ENCODE results near the gene OR2F1.

GRCh38 chr7:143906895-143907294 lies 47.7 kb upstream of the OR2F1 start:
- TF ChIP-seq CTCF (IDR thresholded peaks at IDR 0.05; ENCODE audit: borderline replicate concordance, extremely low read depth, low read length, poor library complexity, severe bottlenecking) (no peak), EZH2 (IDR thresholded peaks at IDR 0.05; ENCODE audit: borderline replicate concordance, low read depth, low read length, severe bottlenecking) (no peak)

Data from DND-41 (cell line).